Amniotic stem cell (primary cell): Measurements from ENCODE around the gene TRPM2.
"Not testable (repeated sequence)": the region's sequence is repeated elsewhere in the genome, so short reads cannot be mapped to it uniquely, and the experiment has no call there.

Experiments used
- DNase-seq: peaks from one replicate; lab custom pipeline; 2025; lab: John Stamatoyannopoulos, UW

Gene TRPM2

DNA sequence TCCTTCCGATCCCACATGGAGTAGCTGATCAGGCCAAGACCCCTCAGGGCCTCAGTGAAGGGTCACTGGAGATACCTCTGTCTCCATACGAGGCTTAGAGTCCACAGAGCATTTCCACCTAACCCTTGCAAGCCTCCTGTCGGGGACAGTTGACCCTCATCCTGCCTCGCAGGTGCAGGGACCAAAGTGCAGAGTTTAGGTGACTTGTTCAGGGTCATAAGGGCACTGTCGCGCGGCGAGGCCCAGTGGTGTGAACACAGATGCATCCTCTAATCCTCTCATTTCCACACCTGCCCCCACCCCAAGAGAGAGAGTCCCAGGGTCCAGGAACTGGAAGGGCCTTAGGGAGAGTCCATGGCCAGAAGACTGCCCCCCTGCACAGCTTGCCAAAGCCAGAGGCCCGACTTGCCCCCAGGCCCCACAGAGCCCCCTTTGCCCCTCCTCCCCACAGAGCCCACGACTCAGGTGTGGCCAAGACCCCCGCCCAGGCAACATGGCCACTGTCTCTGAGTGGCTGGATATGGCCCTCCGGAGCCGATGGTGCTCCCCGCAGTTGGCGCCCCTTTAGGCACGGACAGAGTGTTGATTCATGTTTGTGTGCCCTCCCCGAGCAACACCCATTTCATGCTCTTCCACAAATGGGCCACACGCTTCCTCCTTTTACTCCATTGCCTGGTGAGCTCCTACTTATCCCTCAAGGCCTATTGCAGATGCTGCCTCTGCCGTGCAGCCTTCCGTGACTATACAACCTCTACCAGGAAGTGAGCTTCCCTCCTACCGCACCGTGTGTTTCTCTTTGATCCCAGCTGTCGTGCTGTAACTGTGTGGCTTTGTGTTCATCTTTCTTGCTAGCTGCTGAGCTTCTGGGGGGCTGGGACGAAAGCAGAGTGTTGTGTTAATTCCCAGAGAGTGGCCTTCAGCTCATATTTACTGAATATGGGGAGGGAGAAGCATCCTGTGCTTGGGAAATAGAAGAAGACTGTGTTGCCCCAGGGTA is 1.7 kb downstream of the TRPM2 start:
- no peak for DNase-seq

- DNase-seq: no peak
These were observed 2.7 kb downstream of the TRPM2 start for GRCh38 chr21:44356160-44356559.

- DNase-seq: no peak
These were observed 3.2 kb downstream of the TRPM2 start for GRCh38 chr21:44356636-44357035.

- DNase-seq: no peak
These were observed 3.8 kb downstream of the TRPM2 start for GRCh38 chr21:44357064-44357837.

DNA sequence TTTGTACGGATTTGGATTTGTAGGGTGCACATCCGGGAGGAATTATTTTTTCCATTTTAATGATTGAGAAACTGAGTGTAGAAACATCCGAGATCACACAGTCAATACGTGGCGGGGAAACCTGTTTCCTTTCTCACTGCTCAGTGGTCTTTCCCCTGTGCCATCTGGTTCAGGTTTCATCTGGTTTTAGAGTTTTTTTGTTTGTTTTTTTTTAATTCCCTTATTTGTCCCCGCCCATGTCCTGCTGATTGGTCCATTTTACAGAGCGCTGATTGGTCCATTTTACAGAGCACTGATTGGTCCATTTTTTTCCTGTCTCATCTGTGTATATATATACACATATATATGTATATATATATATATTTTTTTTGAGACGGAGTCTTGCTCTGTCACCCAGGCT is 6.0 kb downstream of the TRPM2 start:
- DNase-seq: no peak

DNA sequence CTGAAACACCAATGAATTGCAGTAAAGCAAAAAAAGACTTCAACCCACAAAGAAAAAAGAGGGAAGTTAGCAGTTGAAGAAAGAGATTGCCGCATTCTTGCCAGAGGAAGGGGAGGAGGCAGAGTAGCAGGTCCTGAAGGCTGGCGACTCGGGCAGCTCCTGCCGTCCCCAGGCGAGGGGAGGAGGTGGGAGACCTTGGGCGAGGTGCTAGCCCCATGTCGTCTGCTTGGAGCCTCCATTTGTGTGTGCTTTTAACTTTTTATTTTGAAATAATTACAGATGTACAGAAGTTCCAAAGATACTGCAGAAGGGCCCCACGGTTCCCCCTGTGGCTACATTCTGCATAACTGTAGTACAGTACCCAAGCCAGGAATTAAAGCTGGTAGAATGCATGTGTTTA is 6.7 kb downstream of the TRPM2 start:
- DNase-seq: no peak

GRCh38 chr21:44361903-44362302 is 8.5 kb downstream of the TRPM2 start:
- not testable (repeated sequence) for DNase-seq

DNA sequence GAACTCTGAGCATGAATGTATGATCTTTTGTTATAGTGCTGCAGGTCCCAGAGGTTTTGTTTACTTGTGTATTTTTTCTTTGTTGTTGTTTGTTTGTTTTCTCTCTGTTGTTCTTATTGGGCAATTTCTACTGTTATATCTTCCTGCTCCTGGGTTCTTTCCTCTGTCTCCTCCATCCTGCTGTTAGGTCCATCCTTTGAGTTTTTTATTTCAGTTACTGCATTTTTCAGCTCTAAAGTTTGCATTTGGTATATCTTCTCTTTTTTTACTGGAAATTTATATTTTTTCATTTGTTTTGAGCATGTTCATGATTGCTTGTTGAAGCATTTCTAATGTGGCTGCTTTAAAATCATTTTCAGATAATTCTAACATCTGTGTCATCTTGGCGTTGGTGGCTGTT is 9.9 kb downstream of the TRPM2 start:
- DNase-seq: no peak

DNA sequence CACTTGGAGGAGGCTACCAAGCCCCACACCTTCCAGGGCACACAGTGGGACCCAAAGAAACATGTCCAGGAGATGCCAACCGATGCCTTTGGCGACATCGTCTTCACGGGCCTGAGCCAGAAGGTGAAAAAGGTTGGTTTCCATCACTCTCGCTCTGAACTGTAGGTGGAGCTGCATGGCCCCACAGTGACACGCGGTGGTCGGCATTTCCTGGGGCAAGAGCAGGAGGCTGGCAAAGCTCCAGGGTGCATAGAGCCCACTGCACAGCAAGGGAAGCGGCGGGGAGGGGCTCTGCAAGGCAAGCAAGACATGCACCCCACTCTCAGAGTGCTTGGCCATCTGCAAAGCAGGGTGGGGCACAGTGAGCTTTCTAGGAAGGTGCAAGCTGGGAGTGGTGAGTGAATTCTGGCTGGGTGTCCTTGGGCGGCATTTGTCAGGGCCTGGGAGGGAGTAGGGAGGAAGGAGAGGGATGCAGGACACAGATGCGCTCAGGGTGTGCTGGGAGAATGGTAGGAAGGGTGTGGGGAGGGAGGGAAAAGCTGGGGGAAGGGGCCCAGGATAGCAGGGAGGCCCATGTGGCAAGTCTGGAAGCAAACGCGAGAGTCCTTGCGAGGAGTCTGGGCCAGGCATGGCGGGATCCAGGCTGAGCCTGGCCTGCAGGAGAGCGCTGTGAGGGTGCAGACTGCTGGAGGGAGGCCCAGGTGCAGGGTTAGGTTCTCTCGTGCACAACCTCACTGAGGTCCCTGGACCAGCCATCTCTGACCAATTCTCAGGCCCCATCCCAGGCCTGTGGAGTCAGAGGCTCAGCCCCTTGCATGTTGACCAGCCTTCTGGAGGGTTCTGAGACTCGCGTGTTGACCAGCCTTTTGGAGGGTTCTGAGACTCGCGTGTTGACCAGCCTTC is 11.0 kb downstream of the TRPM2 start:
- DNase-seq: no peak

- no peak for DNase-seq
These were observed 12.0 kb downstream of the TRPM2 start for GRCh38 chr21:44365251-44365966.

DNA sequence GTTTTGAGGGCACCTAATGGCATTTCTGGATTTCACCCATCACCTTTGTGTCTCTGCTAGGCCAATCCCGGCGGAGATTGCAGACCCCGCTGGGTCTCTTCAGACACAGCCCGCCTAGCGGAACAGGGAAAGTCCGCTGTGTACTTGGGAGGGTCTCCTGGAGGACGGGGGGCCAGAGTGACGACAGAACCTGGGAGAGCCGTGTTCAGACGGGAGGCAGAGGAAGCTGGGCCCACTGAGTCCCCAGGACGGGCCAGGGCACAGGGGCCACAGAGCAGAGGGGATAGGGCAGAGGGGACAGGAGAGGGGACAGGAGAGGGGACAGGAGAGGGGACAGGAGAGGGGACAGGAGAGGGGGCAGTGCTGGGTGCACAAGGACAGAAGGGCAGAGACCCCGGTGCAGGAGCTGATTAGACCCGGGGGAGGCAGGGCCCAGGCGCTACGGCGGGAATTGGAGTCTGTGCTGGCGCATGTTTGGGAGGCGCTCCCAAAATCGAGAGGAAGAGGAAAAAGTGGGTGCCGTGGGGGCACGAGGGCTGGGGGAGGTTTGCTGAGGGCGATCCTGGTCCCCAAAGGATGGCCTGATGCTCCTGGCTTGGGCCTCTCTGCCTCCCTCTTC is 12.7 kb downstream of the TRPM2 start:
- DNase-seq: no peak

DNA sequence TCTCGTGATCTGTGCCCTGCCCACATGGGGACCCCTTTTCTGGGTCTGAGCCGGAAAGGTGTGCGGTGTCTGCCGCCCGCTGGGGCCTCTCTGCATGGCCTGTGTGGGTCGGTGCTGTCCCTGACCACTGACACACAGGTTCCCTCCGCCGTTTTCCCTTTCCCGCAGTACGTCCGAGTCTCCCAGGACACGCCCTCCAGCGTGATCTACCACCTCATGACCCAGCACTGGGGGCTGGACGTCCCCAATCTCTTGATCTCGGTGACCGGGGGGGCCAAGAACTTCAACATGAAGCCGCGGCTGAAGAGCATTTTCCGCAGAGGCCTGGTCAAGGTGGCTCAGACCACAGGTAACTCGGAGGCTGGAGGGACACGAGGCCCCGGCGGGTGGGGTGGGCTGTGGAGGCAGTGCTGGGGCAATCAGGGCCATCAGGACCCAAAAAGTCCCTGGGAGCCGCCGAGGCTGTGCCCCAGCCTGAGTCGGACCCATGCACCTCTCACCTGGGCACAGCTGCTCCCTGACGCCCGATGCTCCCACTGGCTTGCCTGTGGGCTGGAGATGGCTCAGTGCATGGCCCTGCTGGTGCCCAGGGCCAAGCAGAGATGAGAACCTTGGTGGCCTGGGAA is 13.3 kb downstream of the TRPM2 start:
- DNase-seq: no peak

GRCh38 chr21:44368711-44369446 is 15.5 kb downstream of the TRPM2 start:
- DNase-seq: no peak

- peak; percentile 55 for DNase-seq
These were observed 16.8 kb downstream of the TRPM2 start for GRCh38 chr21:44370027-44370735.

DNA sequence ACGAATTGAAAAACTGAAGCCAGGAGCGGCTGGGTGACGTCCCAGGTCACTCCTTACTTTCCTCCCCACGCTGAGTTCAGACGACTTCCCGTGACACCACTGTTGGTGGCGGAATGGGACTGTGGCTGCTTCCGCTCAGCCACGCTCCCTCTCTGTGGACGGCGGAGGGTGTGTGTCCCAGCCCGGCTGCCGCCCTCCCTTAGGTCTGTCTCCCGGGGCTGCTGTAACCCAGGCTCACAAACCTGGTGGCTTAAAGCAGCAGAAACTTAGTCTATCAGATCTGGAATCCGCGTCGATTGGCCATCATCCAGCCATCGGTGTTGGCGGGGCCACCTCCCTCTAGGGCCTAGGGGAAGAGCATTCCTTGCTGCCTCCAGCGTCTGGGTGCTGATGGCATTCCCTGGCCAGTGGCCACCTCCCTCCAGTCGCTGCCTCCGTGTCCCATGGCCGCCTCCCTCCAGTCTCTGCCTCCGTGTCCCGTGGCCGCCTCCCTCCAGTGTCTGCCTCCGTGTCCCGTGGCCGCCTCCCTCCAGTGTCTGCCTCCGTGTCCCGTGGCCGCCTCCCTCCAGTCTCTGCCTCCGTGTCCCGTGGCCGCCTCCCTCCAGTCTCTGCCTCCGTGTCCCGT is 17.5 kb downstream of the TRPM2 start:
- DNase-seq: no peak

DNA sequence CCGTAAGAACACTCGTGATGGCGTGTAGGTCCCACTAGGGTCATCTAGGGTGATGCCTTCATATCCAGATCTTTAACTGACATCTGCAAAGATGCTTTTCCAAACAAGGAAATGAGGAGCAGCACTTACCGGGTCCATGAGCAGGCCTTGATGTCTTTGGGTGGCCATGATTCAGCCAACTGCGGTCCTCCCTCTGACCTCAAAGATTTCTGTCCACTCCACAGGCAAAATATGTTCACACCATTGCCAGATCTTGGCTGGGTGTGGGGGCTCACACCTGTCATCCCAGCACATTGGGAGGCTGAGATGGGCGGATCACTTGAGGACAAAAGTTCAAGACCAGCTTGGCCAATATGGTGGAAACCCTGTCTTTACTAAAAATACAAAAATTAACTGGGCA is 18.2 kb downstream of the TRPM2 start:
- no peak for DNase-seq

GRCh38 chr21:44372616-44373015 is 19.2 kb downstream of the TRPM2 start:
- no peak for DNase-seq

DNA sequence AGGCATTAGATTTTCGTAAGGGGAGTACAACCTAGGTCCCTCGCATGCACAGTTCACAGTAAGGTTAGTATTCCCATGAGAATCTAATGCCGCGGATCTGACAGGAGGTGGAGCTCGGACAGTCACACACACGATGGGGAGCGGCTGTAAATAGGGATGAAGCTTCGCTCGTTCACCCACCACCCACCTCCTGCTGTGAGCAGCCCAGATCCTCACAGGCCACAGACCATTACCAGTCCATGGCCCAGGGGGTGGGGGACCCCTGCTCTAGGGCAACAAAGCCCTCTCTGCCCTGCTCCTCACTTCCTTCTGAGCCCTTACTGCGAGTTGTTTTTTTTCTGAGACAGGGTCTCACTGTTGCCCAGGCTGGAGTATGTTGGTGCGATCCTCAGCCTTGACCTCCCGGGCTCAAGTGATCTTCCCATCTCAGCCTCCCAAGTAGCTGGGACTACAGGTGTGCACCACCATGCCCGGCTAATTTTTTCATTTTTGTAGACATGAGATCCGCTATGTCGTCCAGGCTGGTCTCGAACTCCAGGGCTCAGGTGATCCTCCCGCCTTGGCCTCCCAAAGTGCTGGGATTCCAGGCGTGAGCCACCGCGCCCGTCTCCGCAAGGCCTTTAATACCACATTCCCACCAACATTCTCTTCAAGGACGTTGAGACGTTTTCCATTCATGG is 21.3 kb downstream of the TRPM2 start:
- DNase-seq: no peak
